ENCODE measurements around the gene SMAD2. TPM values are rescaled to one million over a fixed set of nuclear protein-coding genes. Genes with fewer than 3 reads are reported as not detected.
"Not testable (repeated sequence)": the region's sequence is repeated elsewhere in the genome, so short reads cannot be mapped to it uniquely, and the experiment has no call there.

Gene SMAD2
- total RNA-seq, 4 donors from 2014 or later: 47.4 to 116 (median 72.2) TPM

DNA sequence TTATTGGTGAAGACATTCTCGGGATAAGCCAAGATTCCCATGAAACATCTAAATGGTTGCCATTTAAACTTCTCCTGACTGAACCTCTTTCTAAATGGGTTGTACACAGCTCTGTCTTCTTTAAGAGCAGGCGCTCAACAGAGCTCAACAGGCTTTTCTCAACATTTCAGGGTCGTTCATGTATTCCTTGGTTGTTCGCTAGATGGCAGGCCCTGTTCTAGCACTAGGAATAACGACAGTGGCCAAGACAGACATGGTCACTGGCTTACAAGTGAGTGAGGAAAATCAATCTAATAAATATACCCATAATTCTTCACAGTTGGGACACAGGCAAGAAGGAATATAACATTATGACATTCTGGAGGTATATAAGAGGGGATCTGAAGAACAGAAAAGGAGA lies 154.5 kb downstream of the SMAD2 start:
- TF ChIP-seq, protein P1, sequence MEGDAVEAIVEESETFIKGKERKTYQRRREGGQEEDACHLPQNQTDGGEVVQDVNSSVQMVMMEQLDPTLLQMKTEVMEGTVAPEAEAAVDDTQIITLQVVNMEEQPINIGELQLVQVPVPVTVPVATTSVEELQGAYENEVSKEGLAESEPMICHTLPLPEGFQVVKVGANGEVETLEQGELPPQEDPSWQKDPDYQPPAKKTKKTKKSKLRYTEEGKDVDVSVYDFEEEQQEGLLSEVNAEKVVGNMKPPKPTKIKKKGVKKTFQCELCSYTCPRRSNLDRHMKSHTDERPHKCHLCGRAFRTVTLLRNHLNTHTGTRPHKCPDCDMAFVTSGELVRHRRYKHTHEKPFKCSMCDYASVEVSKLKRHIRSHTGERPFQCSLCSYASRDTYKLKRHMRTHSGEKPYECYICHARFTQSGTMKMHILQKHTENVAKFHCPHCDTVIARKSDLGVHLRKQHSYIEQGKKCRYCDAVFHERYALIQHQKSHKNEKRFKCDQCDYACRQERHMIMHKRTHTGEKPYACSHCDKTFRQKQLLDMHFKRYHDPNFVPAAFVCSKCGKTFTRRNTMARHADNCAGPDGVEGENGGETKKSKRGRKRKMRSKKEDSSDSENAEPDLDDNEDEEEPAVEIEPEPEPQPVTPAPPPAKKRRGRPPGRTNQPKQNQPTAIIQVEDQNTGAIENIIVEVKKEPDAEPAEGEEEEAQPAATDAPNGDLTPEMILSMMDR (IDR thresholded peaks at IDR 0.05): no peak
- ATAC-seq (ENCODE audit: low FRiP score) (no peak), DNase-seq (ENCODE audit: low spot score) (no peak)

DNA sequence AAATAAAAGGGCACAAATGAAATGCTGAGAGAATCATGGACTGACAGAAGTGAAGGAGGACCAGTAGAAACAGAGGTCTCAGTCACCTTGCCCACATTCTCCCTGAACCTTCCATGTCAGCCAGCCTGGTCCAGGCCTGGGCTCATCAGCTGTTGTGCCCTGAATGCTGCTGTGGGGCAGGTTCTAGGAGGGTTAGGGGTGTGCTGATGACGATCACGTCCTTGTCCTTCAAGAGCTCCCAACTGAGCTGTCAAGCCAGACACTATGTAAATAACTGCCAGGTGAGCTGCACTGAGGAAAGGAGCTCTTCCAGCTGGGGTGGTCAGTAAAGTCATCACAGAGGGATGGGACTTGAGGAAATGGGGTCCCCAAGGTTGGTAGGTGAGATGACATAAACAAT lies 156.5 kb downstream of the SMAD2 start:
- DNase-seq (ENCODE audit: low spot score): no peak
- TF ChIP-seq, protein P1 (IDR thresholded peaks at IDR 0.05): no peak
- no peak for ATAC-seq (ENCODE audit: low FRiP score)

DNA sequence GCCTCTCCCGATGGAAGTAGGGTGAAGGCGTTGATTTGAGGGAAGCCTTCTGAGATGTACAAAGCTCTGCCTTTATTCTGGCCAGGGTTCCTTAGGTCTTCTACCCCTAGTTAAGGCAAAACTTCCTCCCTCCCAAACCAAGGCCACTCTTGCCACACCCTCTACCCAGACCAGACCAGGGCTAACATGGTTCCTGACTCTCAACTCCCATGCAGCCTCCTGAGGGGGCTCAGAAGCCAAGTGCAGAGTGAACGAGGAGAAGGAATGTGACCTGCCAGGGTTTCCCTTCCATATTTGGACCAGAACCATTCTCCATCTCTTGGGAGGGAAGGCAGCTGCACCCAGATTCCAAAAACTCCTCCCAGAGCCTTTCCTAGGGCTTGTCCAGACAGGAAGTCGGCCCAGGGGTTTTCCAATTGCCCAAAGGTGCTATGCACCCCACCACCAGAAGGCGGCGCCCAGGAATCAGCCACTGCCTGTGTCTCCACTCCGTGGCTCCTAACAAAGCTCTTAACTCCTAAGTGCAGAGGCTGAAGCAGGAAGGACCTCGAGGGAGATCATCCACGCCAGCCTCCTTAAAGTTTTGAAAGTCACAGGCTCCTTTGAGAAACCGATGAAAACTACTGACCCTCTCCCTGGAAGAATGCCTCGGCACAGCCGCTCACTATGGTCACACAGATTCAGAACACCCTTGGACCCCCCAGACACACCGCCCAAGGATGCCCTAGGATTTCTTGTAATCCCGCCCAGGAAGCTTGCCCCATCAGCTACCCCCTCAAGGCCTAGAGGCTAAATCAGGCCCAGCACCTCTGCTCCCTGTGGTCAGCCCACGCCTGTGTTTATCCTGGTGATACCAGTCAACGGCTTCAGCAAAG lies 157.8 kb downstream of the SMAD2 start:
- ATAC-seq (ENCODE audit: low FRiP score): no peak
- DNase-seq (ENCODE audit: low spot score): no peak
- TF ChIP-seq, protein P1 (IDR thresholded peaks at IDR 0.05): no peak

DNA sequence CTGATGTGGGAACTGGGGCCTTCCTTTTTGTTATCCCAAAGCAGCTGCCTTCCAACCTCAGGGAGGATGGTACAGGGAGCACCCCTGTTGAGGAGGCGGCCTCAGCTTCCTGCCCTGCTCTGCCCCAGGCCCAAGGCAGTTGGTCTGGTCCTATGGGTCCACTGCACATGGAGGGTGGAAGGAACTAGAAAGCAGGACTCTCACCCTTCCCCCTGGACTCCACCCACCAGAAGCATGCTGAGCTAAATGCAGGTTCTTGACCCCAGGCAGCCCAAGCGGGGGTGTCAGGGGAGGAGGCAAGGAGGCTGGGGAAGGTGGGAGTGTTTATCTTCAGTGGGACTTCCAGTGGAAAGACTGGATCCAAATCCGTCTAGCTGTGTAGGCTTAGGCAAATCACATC lies 158.5 kb downstream of the SMAD2 start:
- ATAC-seq (ENCODE audit: low FRiP score): no peak

DNA sequence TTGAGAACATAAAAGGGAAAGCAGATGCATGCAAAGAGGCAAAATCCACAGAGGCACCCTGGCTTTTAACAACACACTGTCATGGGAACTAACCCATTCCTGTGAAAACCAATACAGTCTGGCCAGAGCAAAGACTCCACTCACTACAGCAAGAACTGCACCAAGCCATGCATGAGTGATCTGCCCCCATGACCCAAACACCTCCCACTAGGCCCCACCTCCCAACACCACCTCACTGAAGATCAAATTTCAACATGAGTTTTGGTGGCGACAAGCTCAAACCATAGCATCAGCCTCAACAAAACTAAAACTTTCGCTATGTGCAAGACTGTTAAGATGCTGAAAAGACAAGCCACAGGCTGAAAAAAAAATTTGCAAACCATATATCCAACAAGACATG lies 162.8 kb downstream of the SMAD2 start:
- DNase-seq (ENCODE audit: low spot score) (no peak), ATAC-seq (ENCODE audit: low FRiP score) (no peak)

More for the DNA sequence above, 158.5 kb downstream of the SMAD2 start:
- TF ChIP-seq, protein P1 (IDR thresholded peaks at IDR 0.05): no peak
- no peak for DNase-seq (ENCODE audit: low spot score)

DNA sequence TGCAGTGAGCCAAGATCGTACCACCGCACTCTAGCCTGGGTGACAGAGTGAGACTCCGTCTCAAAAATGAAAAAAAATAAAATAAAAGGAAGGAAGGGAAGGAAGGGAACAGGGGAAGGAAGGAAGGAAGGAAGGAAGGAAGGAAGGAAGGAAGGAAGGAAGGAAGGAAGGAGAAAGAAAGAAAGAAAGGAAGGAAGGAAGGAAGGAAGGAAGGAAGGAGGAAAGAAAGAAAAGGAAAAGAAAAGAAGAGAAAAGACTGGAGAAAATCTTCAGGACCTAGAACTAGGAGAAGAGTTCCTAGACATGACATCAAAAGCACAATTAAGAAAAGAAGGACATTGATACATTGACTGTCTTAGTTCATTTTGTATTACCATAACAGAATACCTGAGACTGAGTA lies 163.3 kb downstream of the SMAD2 start:
- DNase-seq (ENCODE audit: low spot score); ATAC-seq (ENCODE audit: low FRiP score): not testable (repeated sequence)

More for the DNA sequence above, 162.8 kb downstream of the SMAD2 start:
- TF ChIP-seq, protein P1 (IDR thresholded peaks at IDR 0.05): no peak

Small RNA genes within 50 kb of the gene (small RNA-seq; reads per million reads assigned to genes)
- gene AC120349.2 (not detected), gene MTCO2P2 (not detected)

Data from omental fat pad (tissue), 4 donors.